ENCODE results near the gene TMIGD3.

The TMIGD3 gene

GRCh38 chr1:111507411-111508201, 4.2 kb upstream of the TMIGD3 start:
- DNase-seq: no peak

DNA sequence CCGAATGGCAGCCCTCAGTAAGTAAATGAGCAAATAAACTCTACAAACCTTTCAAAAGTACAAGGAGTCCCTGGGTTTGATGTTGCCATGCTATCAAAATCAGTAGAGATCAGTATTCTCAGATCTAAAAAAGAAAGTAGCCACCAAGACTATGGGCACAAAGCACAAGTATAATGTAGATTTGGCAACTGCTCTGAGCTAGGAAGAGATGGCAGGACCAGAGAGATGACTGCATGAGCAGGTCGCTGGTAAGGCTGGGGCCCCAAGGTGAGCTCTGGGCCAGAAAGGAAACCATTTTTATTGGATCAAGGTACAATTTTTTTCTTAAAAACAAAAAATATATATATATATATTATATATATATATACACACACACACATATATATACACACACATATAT, 3.1 kb upstream of the TMIGD3 start:
- no peak for DNase-seq

DNA sequence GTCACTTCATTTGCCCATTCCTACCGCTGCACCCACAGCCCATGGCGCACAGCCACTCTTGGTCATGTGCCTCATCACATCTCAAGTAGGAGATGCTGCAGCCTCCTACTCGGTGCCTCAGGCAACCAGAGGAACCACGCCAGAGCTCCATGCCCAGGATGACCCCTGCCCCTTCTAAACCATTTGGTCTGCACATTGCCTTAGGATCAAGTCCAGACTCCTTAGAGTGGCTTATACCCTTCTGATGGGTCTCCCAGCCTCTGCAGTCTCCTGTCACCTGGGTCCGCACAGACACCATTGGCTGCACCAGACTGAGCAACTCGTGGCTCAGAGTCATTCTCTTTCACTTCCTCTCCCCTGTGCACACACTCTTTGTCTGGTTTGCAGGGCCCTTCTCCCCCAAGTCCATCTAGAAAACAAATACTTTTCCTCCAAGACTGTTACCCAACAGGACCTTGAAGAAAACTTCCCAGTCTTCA, 2.2 kb upstream of the TMIGD3 start:
- no peak for DNase-seq

DNA sequence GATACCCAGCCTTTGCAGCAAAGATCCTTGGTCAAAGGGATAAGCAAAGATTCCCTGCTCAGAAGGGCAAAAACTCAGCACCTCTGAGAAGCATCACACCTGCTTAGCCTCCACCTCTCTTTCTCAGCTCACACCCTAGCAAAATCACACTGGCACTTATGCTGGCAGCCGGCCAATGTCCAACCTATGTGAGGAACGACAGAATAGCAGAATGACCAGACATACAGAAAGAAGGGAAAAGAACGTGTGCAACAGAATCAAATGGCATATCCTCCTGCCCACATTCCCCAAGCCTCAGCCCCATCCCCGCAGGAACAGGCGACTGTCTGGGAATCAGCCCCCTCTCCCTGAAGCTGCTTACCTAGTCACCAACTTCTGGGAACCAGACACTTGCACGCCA, 664 bp upstream of the TMIGD3 start:
- no peak for DNase-seq

GRCh38 chr1:111501645-111502044, 1.8 kb downstream of the TMIGD3 start:
- DNase-seq: no peak

DNA sequence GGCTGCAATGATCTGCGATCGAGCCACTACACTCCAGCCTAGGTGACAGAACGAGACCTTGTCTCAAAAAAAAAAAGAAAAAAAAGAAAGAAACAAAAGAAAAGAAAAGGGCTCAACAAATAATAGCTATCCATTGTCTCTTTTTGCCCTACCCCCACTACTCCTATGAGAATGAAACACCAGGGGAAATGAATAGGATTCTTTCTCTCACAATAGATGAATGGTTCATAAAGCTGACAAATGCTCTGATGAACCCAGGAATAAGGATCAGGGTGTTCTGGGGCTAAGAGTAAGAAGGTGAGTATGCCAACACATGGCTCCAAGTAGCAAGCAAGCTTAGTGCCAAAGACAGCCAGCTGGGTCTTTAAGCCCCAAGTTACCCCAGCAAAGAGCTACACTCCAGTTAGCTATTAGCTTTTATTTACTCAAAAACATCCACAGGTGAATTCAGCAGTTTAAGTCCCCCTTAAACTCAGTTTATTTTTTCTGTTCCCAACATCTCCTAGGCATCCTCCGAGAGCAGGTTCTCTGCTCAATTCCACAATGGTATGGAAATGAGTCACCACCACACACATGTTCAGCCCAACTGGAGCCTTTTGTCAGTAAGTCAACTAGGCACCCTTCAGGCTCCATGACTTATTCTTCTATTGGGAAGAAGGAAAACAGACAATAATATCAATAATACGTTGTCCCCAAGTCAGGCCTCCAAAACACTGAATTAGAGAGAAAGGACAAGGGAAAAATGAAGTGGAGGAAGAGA, 4.2 kb downstream of the TMIGD3 start:
- DNase-seq: no peak

DNA sequence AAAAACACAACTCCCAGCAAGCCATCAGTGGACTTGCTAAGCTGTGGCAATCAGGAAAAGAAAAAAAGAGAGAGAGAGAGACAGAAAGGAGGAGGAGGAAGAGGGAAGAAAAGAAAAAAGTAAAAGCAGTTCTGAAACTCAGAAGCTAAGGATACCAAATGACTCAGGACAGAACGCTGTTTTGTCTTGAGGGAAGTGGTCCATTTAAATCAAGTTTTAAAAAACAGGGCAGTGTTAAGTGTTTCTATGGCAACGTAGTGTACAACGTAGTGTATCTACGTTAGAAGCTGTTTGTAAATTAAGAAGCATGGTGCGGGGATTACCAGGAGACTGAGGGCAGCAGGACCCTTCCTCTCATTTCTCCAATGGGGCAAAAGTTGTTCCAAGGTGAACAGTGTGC, 5.8 kb downstream of the TMIGD3 start:
- DNase-seq: no peak

GRCh38 chr1:111496398-111496797, 7.0 kb downstream of the TMIGD3 start:
- no peak for DNase-seq

GRCh38 chr1:111491070-111491469, 12.4 kb downstream of the TMIGD3 start:
- no peak for DNase-seq

- DNase-seq: no peak
Measured at GRCh38 chr1:111490220-111490619, 13.2 kb downstream of the TMIGD3 start.

- no peak for DNase-seq
Measured at GRCh38 chr1:111489604-111490003, 13.8 kb downstream of the TMIGD3 start.

GRCh38 chr1:111488669-111489068, 14.8 kb downstream of the TMIGD3 start:
- DNase-seq: no peak

DNA sequence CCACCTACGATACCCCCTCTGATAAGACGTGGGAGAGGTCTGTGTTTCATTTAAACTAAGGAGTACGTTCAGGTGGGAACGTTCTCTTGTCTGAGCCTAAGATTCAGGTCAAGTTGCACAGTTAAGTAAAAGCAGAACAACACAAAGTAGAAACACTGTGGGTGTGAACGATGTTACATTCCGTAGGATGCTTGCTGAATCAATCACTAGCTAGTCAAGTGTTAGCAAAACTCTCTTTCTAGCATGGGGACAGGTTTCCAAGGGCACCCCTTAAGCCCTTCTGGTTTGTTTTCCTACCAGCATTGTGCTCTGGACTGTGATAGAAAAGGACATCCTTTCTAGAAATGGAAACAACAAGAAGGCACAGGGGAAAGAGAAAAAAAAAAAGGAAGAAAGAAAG, 16.3 kb downstream of the TMIGD3 start:
- no peak for DNase-seq

DNA sequence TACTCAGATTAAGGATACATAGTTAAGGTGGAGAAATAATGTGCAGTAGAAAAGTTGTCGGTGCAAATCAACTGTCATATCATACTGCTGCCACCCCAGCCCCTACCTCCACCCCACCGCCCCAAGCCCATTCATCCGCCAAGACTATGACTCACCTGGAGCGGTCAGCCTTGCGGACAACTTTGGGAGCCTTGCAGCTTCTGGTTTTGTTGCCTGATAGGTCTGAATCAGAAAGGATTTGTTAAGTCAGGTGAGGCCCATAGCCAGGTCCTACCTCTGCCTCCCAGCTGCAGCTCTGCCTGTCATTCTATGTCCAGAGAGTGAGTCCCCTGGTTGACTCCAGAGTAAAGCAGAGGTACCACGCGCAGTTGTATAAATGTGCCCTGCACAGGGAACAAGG, 17.0 kb downstream of the TMIGD3 start:
- DNase-seq: no peak

- no peak for DNase-seq
Measured at GRCh38 chr1:111484391-111485026, 18.9 kb downstream of the TMIGD3 start.

DNA sequence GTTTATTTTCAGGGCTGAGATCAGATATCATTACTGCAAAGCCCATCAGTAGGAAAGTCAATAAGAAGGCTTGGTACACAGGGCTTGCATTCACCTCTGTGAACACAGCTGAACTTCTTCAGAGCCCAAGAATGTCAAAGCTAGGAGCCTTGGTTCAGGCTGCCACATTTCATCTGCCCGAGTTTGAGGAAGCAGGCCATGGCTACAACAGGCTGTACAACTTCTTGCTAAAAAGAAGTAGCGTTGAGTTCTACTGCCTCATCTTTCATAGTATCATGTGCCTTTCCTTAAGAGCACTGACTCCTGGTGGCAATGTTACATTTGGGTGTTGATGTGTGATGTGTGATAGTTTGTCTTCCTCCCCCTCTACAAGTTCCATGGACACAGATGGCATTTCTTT, 19.6 kb downstream of the TMIGD3 start:
- no peak for DNase-seq

DNA sequence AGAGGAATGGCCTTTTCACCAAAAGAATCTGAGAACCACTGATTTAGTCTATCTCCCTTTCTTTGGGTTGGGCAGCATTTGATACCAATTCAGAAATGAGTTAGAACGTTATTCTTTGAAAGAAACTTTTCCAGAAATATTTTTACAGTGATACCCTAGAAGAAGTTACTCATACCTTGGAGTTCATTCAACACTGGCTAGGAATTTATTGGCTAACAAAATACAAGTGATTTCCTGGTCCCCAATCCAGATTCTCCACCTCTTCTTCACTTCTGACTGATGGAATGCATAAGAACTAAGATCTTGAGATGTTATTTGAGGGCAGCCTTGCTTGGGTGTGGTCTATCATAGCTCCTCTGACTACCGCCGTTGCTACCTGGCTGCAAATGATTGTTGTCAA, 20.3 kb downstream of the TMIGD3 start:
- no peak for DNase-seq

DNA sequence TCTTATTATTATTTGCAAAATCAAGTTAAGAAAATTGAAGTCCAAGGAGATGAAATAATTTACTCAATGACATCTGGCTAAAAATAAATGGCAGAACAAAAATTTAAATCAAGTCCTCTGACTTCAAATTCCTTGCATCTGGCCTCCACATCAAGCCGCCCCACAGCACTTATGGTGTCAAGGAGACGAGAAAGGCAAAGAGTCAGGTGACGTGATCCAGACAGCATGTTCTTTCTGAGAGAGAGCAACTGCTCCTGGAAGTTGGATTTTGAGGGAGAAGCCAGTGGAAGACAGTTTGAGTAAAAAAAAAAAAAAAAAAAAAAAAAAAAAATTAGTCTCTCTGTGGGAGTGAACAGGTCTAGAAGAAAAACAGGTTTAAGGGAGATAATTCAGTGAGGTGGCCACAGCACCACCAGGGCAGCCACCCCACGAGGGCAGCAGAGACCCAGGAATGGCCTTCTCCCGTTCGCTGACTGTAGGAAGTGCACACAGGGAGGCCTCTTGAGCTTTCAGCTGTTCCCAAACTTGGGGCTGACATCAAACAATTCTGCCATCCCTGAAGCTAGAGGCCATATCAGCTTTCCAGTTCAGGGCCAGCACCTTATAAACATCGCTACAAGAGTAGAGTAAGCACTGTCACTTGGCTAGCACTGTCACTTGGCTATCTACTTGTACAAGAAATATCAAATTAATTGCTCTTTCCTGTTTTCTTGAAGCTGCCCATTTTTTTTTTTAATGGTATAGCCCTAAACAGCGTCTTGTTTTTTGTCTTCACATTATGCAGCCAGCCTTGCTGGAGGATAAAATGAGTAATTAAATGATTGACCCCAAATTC, 21.8 kb downstream of the TMIGD3 start:
- no peak for DNase-seq

DNA sequence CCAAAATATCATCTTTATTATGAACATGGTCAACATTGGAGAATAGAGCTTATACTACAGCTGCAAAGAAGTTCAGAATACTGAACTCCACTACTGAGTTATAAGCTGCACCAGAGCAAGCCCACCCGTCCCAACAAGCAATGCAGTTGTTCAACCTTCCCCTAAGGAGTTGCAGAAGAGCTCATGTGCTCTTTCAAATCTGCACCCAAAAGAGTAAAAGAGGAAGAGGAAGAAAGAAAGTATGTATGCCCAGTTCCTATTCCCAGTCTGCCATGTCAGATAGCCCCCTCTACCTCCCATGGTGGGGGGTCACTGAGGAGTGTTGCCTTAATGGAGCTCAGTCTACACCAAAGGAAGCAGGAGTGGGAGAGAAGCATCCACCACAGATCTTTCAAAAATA, 22.8 kb downstream of the TMIGD3 start:
- DNase-seq: no peak

DNA sequence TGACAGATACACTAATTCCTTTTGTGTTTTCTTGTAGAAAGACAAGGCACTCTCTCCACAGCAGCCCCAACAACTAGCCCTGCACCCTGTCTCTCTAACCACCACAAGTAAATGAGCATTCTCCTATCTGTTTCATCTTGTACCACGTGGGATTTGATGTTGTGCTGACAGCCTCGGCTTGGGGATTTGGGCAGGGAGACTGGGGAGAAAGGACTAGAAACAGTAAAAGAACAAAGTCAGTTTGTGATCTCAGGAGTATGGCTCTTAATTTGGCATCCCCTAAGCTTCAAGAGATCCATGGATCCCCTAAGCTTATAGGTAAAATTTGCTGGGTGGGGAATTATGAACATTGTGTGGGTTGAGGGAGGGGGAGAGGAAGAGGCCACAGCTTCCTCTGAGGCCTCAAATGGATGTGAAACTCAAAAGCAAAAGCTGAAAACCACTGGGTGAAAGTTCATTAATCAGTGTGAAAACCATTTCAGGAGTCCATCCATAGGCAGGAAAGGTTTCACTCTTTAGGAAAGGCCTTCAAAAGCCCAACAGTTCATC, 26.6 kb downstream of the TMIGD3 start:
- no peak for DNase-seq

DNA sequence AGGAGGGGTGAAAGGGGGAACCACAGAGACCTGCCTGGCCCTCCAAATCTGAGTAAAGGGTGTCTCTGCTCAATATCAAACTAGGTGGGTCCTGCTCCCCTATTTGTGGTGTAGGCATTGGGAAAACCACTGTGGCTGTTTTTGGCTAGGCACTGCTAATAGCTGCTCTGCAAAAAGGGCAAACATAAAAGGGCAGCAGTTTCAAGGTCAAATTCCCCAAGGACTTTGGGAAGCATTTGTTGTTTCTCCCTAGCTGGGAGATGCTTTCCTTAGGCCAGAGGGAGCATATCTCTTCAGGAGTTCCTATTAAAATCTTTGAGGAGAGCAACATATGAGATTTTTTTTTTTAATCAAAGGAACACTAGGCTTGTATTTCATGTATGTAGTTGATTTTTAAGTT, 27.2 kb downstream of the TMIGD3 start:
- no peak for DNase-seq

DNA sequence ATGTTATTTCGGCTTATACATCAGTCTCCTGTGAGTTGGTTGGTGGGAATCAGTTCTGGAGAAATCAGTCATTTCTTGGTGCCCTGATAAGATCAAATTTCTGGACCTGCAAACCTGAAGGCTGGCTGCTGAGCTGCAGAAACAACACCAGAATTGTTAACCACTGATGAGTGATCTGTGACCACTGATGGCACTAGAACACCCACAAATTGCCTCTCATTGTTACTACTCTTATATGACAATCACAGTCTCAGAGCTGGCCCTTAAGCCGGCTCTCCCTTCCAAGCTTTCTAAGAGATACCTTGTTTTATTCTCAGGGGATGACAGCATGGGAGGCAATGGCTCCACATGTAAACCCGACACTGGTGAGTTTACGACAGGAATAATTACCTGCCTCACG, 27.7 kb downstream of the TMIGD3 start:
- DNase-seq: no peak

DNA sequence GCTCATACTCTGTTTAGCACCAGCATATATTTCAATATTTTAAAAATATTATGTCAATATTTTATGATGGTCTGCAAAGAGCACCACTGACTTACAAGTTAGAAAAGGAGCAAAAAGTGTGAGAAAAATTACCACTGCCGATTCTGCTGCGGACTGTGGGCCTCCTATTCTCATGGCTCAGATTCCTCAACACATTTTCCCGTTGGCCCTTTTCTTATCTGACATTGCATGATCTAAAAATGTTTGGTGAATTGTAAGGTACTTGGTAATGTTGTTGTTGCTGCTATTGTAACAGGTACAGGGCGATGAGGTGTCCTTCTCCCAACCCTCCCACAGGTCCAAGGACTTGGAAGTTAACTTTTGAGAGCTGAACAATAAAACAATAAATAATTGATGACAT, 28.9 kb downstream of the TMIGD3 start:
- no peak for DNase-seq

Measured in NCI-H1417 treated with DMSO at 0.1 percent for 48 hours (cell line).